GM12801 (cell line): Measurements from ENCODE around the gene GLI1.

Experiments
- CTCF ChIP-seq: IDR thresholded peaks from one replicate; pipeline ENCODE4 v1.5.1; 2011; ENCODE audit warnings: control low read depth; ENCODE audit not compliant: insufficient read length; ENCODE audit errors: extremely low read depth

The GLI1 gene

GRCh38 chr12:57470970-57471656 is 11.5 kb downstream of the GLI1 start:
- no peak for TF ChIP-seq CTCF

- TF ChIP-seq CTCF: no peak
Measured at GRCh38 chr12:57471661-57472060, 12.1 kb downstream of the GLI1 start.

GRCh38 chr12:57472391-57472790 is 12.8 kb downstream of the GLI1 start:
- no peak for TF ChIP-seq CTCF

- no peak for TF ChIP-seq CTCF
Measured at GRCh38 chr12:57473392-57473791, 13.8 kb downstream of the GLI1 start.

GRCh38 chr12:57473886-57474285 is 14.3 kb downstream of the GLI1 start:
- TF ChIP-seq CTCF: no peak

- TF ChIP-seq CTCF: no peak
Measured at GRCh38 chr12:57474430-57474829, 14.8 kb downstream of the GLI1 start.

- no peak for TF ChIP-seq CTCF
Measured at GRCh38 chr12:57474862-57475261, 15.3 kb downstream of the GLI1 start.
